HepG2 (cell line): ENCODE data around the gene CAGE1. TPM values are rescaled to one million over a fixed set of nuclear protein-coding genes. Genes with fewer than 3 reads are reported as not detected.
A peak's percentile ranks its signal among the peaks of the same experiment; 100 is the strongest.

ENCODE experiments used
- E2F5 ChIP-seq: sonication (generic); formaldehyde crosslinking; conservative IDR thresholded peaks from 2 replicates; pipeline ENCODE4 v1.4.0; 2020; ENCODE audit warnings: missing genetic modification reagents
- FOXA1 ChIP-seq, 2 experiments: fragments of 450-650 bp in 1 of 2; sonication (generic) in 1 of 2; formaldehyde crosslinking in 1 of 2; IDR thresholded peaks; 2 replicates each; pipeline versions ENCODE4 v1.4.0 to v1.6.1; 2016 to 2020; ENCODE audit warnings: missing genetic modification reagents in 1 of 2
- HOXA3 ChIP-seq: sonication (generic); formaldehyde crosslinking; IDR thresholded peaks from 2 replicates; pipeline ENCODE4 v1.5.0; 2020; ENCODE audit warnings: missing genetic modification reagents
- MATR3 ChIP-seq: sonication (generic); formaldehyde crosslinking; IDR thresholded peaks from 2 replicates; pipeline ENCODE4 v1.4.0; 2020; ENCODE audit warnings: missing genetic modification reagents
- MTA1 ChIP-seq: sonication (generic); formaldehyde crosslinking; IDR thresholded peaks from 2 replicates; pipeline ENCODE4 v1.4.0; 2020; ENCODE audit warnings: missing genetic modification reagents, mild to moderate bottlenecking, borderline replicate concordance
- NFATC3 ChIP-seq: sonication (generic); formaldehyde crosslinking; IDR thresholded peaks from 2 replicates; pipeline ENCODE4 v1.5.1; 2020; ENCODE audit warnings: mild to moderate bottlenecking, missing genetic modification reagents
- RXRB ChIP-seq: IDR thresholded peaks from 2 replicates; pipeline ENCODE4 v1.6.1; 2016; ENCODE audit warnings: borderline replicate concordance, missing genetic modification reagents, missing compliant biosample characterization
- STAG1 ChIP-seq: sonication (generic); formaldehyde crosslinking; IDR thresholded peaks from 2 replicates; pipeline ENCODE4 v1.4.0; 2020; ENCODE audit warnings: missing genetic modification reagents
- ZBTB26 ChIP-seq: IDR thresholded peaks from 2 replicates; pipeline ENCODE4 v1.6.1; 2016; ENCODE audit warnings: missing compliant biosample characterization, missing genetic modification reagents, borderline replicate concordance
- ZBTB4 ChIP-seq: sonication (generic); formaldehyde crosslinking; IDR thresholded peaks from 2 replicates; pipeline ENCODE4 v1.4.0; 2020; ENCODE audit warnings: missing genetic modification reagents, mild to moderate bottlenecking, borderline replicate concordance
- ZBTB46 ChIP-seq: sonication (generic); formaldehyde crosslinking; IDR thresholded peaks from 2 replicates; pipeline ENCODE4 v1.4.0; 2020; ENCODE audit warnings: mild to moderate bottlenecking, missing genetic modification reagents, borderline replicate concordance
- ZC3H13 ChIP-seq: sonication (generic); formaldehyde crosslinking; IDR thresholded peaks from 2 replicates; pipeline ENCODE4 v1.8.1; 2023; ENCODE audit warnings: mild to moderate bottlenecking, missing genetic modification reagents, moderate library complexity
- ZNF414 ChIP-seq: sonication (generic); formaldehyde crosslinking; IDR thresholded peaks from 2 replicates; pipeline ENCODE4 v1.5.0; 2020; ENCODE audit warnings: missing genetic modification reagents
- ZNF430 ChIP-seq: sonication (generic); formaldehyde crosslinking; IDR thresholded peaks from 2 replicates; pipeline ENCODE4 v1.9.0; 2021; ENCODE audit warnings: mild to moderate bottlenecking, missing genetic modification reagents
- ZNF773 ChIP-seq: sonication (generic); formaldehyde crosslinking; IDR thresholded peaks from 2 replicates; pipeline ENCODE4 v1.4.0; 2020; ENCODE audit warnings: missing genetic modification reagents, borderline replicate concordance
- ZNF776 ChIP-seq: sonication (generic); formaldehyde crosslinking; IDR thresholded peaks from 2 replicates; pipeline ENCODE4 v1.4.0; 2020; ENCODE audit warnings: mild to moderate bottlenecking, missing genetic modification reagents
- ZNF790 ChIP-seq: sonication (generic); formaldehyde crosslinking; IDR thresholded peaks from 2 replicates; pipeline ENCODE4 v1.8.0; 2022; ENCODE audit warnings: missing genetic modification reagents, mild to moderate bottlenecking, borderline replicate concordance
- polyA plus RNA-seq, 8 experiments: library from polyadenylated mRNA; depleted of rRNA in 3 of 8; stranded (reverse) in 7 of 8; unstranded in 1 of 8; fragments of >200 nt; fragmentation: Illumina TruSeq in 4 of 8; extraction: Trizol in 4 of 8; gene quantifications; 2 replicates each; pipeline versions ENCODE4 v1.2.1 to v1.2.3, GENCODE V29; 2011 to 2016; ENCODE audit warnings: low read depth in 4 of 8, missing spikeins in 1 of 8, mixed read lengths in 1 of 8; ENCODE audit not compliant: insufficient read depth in 1 of 8
- total RNA-seq, 5 experiments: library from RNA; depleted of rRNA; stranded (reverse); fragments of >200 nt; fragmentation: Illumina TruSeq; extraction: Trizol; gene quantifications; 2 replicates each; pipeline ENCODE4 v1.2.3, GENCODE V29; 2016; ENCODE audit warnings: low read depth in 1 of 5

Gene CAGE1
- total and polyA plus RNA-seq, 2 of the 13 experiments (the other 11 are each of a cell fraction or from before 2014, with no cell fraction given): 0.03 to 0.15 TPM

GRCh38 chr6:7424967-7425807, 35.6 kb upstream of the CAGE1 start (continued):
- TF ChIP-seq ZBTB26 (CRISPR knock-in tag) (no peak), ZNF430 (CRISPR knock-in tag) (no peak), E2F5 (CRISPR knock-in tag) (no peak), FOXA1 (IDR thresholded peaks at IDR 0.05) (no peak), FOXA1 (CRISPR knock-in tag; IDR thresholded peaks at IDR 0.05) (no peak), ZC3H13 (CRISPR knock-in tag) (no peak), STAG1 (CRISPR knock-in tag) (peak; percentile 96), ZNF773 (CRISPR knock-in tag) (no peak), MATR3 (CRISPR knock-in tag) (no peak), ZNF414 (CRISPR knock-in tag) (no peak), ZBTB4 (CRISPR knock-in tag) (no peak), RXRB (CRISPR knock-in tag) (peak; percentile 25; the same call in 1 of the 2 replicates), HOXA3 (CRISPR knock-in tag) (no peak), ZNF790 (CRISPR knock-in tag) (no peak), NFATC3 (CRISPR knock-in tag) (no peak), ZBTB46 (no peak), ZNF776 (no peak), MTA1 (CRISPR knock-in tag) (no peak)
